ENCODE measurements around the gene PBOV1.

The PBOV1 gene

GRCh38 chr6:138203315-138203714 lies 15.0 kb downstream of the PBOV1 start:
- no peak for DNase-seq

DNA sequence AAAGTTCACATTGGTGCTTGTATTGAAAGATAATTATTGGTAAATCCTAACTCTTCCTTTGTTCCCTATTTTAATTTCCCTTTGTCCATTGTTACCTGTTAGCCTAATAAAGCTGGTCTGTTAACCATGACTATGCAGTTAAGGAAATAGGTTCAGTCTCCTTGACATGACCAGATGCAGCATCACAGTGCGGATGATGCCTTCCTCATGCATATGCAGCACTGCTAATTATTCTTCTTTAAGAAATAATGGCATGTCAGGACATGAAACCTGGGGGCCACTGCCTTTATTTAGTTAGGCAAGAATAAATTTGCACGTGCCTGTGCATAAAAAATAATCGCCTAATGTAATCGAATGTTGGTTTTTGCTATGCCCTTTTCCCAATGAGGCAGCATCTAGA lies 16.5 kb downstream of the PBOV1 start:
- no peak for DNase-seq

GRCh38 chr6:138198430-138199091 lies 19.7 kb downstream of the PBOV1 start:
- DNase-seq = no peak

DNA sequence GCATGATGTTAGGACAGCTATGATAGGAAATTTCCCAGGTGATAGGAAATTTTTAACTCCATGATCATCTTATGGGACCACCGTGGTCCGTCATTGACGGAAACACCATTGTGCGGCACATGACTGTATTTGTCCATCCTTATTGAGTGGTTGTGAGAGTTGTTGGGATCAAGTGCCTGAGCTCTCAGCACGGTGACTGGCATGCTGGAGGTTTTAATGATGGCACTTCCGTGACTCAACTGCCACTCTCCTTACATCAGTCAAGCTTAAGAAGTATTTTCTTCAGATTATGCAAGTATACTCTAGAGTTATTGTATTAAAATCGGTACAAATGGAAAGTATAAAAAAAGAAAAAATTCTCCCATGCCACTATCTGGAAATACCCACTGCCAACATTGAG lies 20.7 kb downstream of the PBOV1 start:
- no peak for DNase-seq

GRCh38 chr6:138196122-138196738 lies 22.1 kb downstream of the PBOV1 start:
- DNase-seq = no peak

- no peak for DNase-seq
These were observed 24.0 kb downstream of the PBOV1 start for GRCh38 chr6:138194287-138194686.

DNA sequence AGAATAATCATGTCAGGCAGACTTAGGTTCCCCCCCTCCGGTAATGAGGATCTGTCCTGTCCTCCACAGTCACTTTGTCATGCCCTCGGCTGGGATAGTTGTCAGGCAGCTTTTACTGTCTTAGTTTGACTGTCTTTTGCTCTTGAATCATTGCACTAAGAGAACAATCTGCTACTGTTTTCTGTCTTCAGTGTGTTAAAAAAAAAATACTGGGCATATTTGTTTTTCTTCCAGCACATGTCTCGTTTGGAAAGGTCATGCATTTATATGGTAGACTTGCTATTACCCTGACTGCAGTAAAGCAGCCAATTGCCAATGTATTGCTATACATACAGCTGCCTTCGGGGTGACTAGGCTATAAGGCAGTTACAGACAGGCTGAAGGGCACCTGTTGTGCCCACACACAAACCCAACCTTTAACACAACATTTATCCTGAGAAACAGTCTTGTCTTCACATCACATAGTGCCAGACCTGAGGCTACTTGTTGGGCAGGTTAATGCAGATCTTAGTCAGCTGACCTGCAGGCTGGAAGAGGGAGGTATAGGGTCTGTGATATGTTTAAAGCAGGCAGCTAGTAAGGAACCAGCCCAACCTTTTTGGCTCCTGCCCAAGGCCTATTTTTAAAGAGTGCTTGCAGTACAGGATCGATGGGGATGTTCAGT lies 29.9 kb downstream of the PBOV1 start:
- no peak for DNase-seq

DNA sequence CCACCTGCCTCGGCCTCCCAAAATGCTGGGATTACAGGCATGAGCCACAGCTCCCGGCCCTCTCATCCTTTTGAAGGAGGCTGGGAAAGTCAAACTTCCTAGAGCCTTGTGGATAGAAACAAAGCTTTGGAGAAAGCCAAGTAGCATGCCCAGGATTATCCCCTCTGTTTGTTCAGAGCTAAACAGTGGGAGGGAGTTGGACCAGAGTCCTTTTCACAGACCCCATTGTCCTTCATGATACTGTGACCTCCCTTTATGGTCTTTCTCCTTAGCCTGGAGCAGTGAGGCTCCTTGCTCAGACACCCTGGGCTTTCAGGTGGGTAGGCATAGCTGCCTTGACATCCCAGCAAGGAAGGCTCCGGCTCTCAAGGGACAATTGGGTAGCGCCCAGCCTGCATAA lies 31.1 kb downstream of the PBOV1 start:
- DNase-seq = no peak

GRCh38 chr6:138184230-138184629 lies 34.1 kb downstream of the PBOV1 start:
- no peak for DNase-seq

DNA sequence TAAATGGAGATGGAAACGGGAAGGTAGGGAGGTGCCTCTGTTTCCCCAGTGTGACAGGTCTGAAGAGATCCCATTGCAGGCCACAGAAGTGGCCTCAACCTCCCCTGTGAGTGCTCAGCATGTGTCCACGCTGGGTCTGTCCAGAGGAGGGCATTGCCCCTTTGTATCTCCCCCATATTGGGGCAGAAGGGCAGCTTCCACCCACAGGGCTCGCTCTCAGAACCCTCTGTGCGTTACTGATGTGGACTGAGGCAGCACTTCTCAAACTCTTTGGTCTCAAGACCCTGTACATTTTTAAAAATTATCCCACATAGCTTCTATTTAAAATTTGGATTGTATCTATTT lies 34.5 kb downstream of the PBOV1 start:
- no peak for DNase-seq

DNA sequence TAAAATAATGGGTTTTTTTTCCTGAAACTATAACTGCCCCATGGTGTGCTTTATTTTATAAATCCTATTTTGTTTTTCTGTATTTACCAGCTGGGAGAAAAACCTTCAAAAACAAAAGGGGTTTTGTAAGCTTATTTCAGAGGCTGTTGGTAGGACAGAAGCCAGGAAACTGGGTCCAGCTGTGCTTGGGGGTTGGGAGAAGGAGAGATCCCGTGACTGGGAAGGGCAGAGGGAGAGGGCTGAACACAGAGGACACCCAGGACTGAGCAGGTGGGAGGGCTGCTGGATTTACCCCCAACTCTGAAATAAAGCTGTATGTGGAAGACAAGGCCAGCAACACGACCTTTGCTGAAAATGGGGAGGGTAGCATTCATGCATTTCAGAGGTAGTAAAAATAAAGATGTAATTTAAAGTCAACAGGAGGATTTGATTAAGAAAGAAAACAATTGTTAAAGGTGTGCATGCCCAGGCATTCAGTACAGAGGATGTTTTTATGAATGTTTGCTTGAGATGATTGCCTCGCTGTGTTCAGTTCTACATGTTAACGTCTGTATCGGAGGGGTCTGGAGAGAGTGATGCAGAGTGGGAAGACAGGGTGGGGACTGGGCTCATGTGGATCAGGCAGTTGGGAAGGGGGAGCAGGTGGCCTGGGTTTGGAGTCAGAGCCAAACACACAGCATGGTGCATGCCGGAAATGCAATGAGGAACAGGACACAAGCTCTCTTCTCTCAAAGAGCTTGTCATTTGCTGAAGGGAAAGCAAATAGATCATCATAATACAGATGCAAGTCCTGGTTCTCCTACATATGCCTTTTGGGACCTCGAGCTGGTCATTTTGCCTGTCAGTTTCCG lies 35.1 kb downstream of the PBOV1 start:
- DNase-seq = no peak

DNA sequence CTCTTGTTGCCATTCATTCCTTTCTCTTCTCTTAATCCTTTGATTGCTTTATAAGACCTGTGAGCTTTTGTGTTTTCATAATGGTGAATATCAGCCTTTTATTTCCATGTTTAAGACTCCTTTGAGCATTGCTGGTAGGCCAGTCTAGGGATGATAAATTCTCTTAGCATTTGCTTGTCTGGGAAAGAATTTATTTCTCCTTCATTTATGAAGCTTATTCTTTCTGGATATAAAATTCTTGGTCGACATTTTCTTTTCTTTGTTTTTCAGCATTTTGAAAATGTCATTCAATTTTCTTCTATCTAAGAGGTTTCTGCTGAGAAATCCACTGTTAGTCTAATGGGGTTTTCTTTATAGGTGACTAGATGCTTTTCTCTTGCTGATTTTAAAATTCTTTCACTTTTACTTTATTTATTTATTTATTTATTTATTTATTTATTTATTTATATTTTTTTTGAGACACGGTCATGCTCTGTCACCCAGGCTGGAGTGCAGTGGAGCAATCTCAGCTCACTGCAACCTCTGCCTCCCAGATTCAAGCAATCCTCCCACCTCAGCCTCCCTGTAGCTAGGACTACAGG lies 41.5 kb downstream of the PBOV1 start:
- DNase-seq = no peak

GRCh38 chr6:138175596-138175995 lies 42.7 kb downstream of the PBOV1 start:
- DNase-seq = no peak

Data from CD4-positive, alpha-beta T cell treated with Interleukin-4 for 4 hours (primary cell).